Pancreas (tissue), 10 donors: ENCODE measurements around the gene SETD2. TPM values are rescaled to one million over a fixed set of nuclear protein-coding genes. Genes with fewer than 3 reads are reported as not detected.
"Not testable (repeated sequence)": the region's sequence is repeated elsewhere in the genome, so short reads cannot be mapped to it uniquely, and the experiment has no call there.

Experiments
- ATAC-seq, 4 donors: fragments of 200-7000 bp; cut with Tn5 transposase; one replicate each; pipeline versions ENCODE4 v1.8.0 to v1.9.1; 2020; ENCODE audit warnings: mild to moderate bottlenecking in 4 of 4, moderate library complexity in 4 of 4
- DNase-seq, 6 donors: peaks; one replicate each; pipeline ENCODE4 v3.0.0-alpha.2; 2020
- FAIRE-seq: peaks from 2 replicates; lab custom pipeline; 2012; peaks lifted over from hg19 to GRCh38; lab: Jason Lieb, UNC
- H3K27ac ChIP-seq, 4 donors: fragments of 200-600 bp; sonication (generic); 1 replicate in 3 of 4; 2 replicates in 1 of 4; pipeline versions ENCODE4 v1.5.0 to v1.8.0; 2020
- H3K27me3 ChIP-seq, 4 donors: fragments of 200-600 bp; one replicate each; pipeline ENCODE4 v1.8.0; 2021
- H3K36me3 ChIP-seq, 3 donors: fragments of 200-600 bp; sonication (generic) in 1 of 3; one replicate each; pipeline versions ENCODE4 v1.5.0 to v1.8.0; 2020 to 2021
- H3K4me1 ChIP-seq, 3 donors: fragments of 200-600 bp; one replicate each; pipeline ENCODE4 v1.8.0; 2021
- H3K4me3 ChIP-seq, 4 donors: fragments of 200-600 bp; sonication (generic) in 2 of 4; one replicate each; pipeline versions ENCODE4 v1.5.0 to v1.8.0; 2020 to 2021
- H3K9me3 ChIP-seq, 4 donors: fragments of 200-600 bp; one replicate each; pipeline ENCODE4 v1.8.0; 2021
- CTCF ChIP-seq, 4 donors: fragments of 200-600 bp; sonication (generic) in 3 of 4; IDR thresholded peaks; one replicate each; pipeline versions ENCODE4 v1.5.0 to v1.8.0; 2021; ENCODE audit warnings: antibody characterized with exemption in 4 of 4
- WGBS, 2 donors: extraction: QIAGEN DNeasy Blood & Tissue Kit; methylation state at CpG; one replicate each; pipeline ENCODE4 v1.1.7; 2013; 5-methylcytosine and 5-hydroxymethylcytosine counted together
- intact Hi-C, 3 donors: fragments of 100-400 bp; cut with DNase I; formaldehyde crosslinking; loops; one replicate each; pipeline versions ENCODE4 v1.11.1 to v1.14.2; 2022
- polyA plus RNA-seq, 2 donors: library from polyadenylated mRNA; stranded (reverse); fragments of 200-250 nt; gene quantifications; one replicate each; pipeline ENCODE4 v1.2.3, GENCODE V29; 2013
- total RNA-seq, 6 donors: library from RNA; stranded (reverse); fragmentation: NEBNext Ultra II Directional in 4 of 6; extraction: Animal tissue kit (Norgen Biotek cat#: 25700) in 4 of 6; gene quantifications; one replicate each; pipeline versions ENCODE4 v1.2.1 to v1.2.4, GENCODE V29; 2021 to 2023
- donor health status: healthy with polysubstance abuse.
- donor health status: DM: no; HTN: no; CAD: no; lungs with moderate emphysema.
- donor health status: DM: no; HTN: no; CAD: no.
- donor health status: control.
- donor health status: control.
- donor health status: Bipolar disorder and iron deficiency.
- donor health status: DM: yes; HTN: yes; CAD: no.
- donor health status: DM: no; HTN: no; CAD: no.
- donor health status: DM: no; HTN: no; CAD: no.
- donor health status: DM: yes; HTN: yes; CAD: no.

SETD2 gene
- total and polyA plus RNA-seq, 8 donors, result 9.6 to 35.3 (median 21.6) TPM

DNA sequence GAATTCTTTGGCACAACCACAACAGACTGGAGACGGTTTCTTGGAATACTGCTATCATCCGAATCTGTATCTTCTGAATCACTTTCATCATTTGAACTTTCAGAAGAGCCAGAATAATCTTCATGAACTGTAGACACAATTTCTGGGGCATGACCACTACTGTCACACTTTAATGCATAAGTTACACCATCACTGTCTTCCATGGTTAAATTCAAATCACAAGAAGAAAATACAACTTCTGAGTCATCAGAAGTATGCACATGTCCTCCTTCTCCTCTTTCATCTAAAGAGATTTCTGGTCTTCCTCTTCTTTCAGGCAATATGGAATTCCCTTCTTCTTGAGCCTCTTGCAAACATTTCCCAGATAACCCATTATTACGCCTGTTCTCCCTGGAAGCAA, 42.5 kb downstream of the SETD2 start:
- no peaks in the 10 kb centered on the region for H3K9me3 ChIP-seq
- H3K36me3 ChIP-seq, result peaks cover 0 to 17% (median 12%) of the 10 kb centered on the region in 3 donors
- no peak for FAIRE-seq
- no peak for TF ChIP-seq CTCF (IDR thresholded peaks at IDR 0.05)
- intact Hi-C loops, result no loop called here
- no peaks in the 10 kb centered on the region for H3K4me1 ChIP-seq
- H3K4me3 ChIP-seq, result no peak overlapping the region
- WGBS, 2 donors, result 90 to 92% methylated on average over 3 of the region's 3 CpGs
- no peak for DNase-seq
- no peaks in the 10 kb centered on the region for H3K27me3 ChIP-seq
- no peak overlapping the region for H3K27ac ChIP-seq
- no peak for ATAC-seq

DNA sequence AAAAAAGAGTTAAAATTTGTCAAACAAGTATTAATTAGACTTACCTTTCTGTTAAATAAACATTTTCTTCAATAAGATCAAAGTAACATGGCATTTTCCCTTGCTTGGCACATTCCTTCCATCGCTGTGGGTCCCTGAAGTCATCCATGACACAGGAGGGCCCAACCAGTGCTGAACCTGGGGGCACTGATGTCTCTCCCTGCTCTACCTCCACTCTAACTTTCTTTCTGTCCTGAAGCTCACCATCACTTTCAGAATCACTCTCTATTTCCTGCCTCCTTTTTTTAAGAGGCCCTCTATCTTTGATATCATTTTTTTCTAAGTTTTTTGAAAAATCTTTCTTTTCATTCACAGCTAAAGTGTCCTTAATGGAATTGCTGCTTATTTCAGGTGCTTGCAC, 43.8 kb downstream of the SETD2 start:
- FAIRE-seq, result no peak
- no peaks in the 10 kb centered on the region for H3K27me3 ChIP-seq
- intact Hi-C loops, result no loop called here
- no peaks in the 10 kb centered on the region for H3K9me3 ChIP-seq
- ATAC-seq, result no peak
- peaks cover 0 to 27% (median 12%) of the 10 kb centered on the region in 3 donors for H3K36me3 ChIP-seq
- H3K4me1 ChIP-seq, result no peaks in the 10 kb centered on the region
- no peak for TF ChIP-seq CTCF (IDR thresholded peaks at IDR 0.05)
- no peak overlapping the region for H3K4me3 ChIP-seq
- WGBS, 2 donors, result 71 to 91% methylated on average over 1 of the region's 1 CpG
- no peak for DNase-seq
- no peak overlapping the region for H3K27ac ChIP-seq

- H3K27ac ChIP-seq, intact Hi-C loops, H3K9me3 ChIP-seq, H3K27me3 ChIP-seq, FAIRE-seq, ATAC-seq, DNase-seq, H3K4me1 ChIP-seq, H3K4me3 ChIP-seq: not testable (repeated sequence)
- H3K36me3 ChIP-seq, result peaks cover 0 to 29% (median 12%) of the 10 kb centered on the region in 3 donors
- 90 to 91% methylated on average over 5 of the region's 5 CpGs for WGBS, 2 donors
Measured at GRCh38 chr3:47119387-47119786, 44.5 kb downstream of the SETD2 start.

GRCh38 chr3:47117807-47118364, 46.0 kb downstream of the SETD2 start:
- intact Hi-C loops, result no loop called here
- Histone ChIP-seq H3K36me3 (peaks cover 0 to 39% (median 13%) of the 10 kb centered on the region in 3 donors), H3K4me3 (no peak overlapping the region), H3K4me1 (no peaks in the 10 kb centered on the region), H3K9me3 (no peaks in the 10 kb centered on the region), H3K27ac (no peak overlapping the region), H3K27me3 (no peaks in the 10 kb centered on the region)
- no peak for DNase-seq
- 81 to 83% methylated on average over 3 of the region's 3 CpGs for WGBS, 2 donors
- no peak for TF ChIP-seq CTCF (IDR thresholded peaks at IDR 0.05)
- ATAC-seq, result no peak
- no peak for FAIRE-seq

DNA sequence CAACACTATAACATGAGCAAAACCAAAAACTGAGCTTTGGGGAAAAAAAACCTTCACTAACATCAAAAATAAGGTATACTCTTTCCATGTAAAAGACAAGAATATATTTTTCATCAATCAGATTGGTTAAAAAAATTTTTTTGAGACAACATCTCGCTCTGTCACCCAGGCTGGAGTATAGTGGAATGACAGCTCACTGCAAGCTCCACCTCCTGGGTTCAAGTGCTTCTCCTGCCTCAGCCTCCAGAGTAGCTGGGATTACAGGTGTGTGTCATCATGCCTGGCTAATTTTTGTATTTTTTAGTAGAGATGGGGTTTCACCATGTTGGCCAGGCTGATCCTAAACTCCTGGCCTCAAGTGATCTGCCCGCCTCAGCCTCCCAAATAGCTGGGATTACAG, 48.4 kb downstream of the SETD2 start:
- H3K4me3 ChIP-seq, result not testable (repeated sequence)
- WGBS, 2 donors, result 98% methylated on average over 2 of the region's 2 CpGs

DNA sequence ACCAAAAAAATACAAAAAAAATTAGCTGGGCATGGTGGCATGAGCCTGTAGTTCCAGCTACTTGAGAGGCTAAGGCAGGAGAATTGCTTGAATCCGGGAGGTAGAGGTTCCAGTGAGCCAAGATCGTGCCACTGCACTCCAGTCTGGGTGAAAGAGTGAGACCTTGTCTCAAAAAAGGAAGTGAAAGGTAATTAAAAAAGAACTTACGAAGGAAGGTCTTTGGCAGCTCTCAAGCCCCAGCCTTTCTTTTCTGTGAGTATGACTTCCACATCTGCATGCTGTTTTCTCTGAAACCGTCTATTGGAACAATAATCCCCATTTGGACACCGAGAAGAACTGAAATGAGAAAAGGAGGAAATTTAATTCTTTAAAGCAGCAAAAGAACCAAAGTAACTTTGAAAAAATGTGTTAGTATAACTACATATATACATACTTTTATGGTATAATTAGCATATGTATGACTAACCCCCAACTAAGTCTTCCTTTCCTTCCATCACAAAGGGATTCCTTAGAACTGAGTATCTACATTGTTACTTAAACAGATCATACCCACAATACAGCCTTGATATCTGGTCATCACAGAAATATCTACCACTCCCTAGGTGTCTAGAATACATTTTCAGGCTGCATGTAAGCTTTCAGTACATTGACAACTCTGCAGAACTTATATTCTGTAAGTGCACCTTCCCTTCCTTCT, 50.1 kb downstream of the SETD2 start:
- ATAC-seq, result no peak
- 93% methylated on average over 5 of the region's 5 CpGs for WGBS, 2 donors
- intact Hi-C loops, result no loop called here
- peaks cover 0 to 35% (median 5%) of the 10 kb centered on the region in 3 donors for H3K36me3 ChIP-seq
- no peak for TF ChIP-seq CTCF (IDR thresholded peaks at IDR 0.05)
- no peaks in the 10 kb centered on the region for H3K9me3 ChIP-seq
- H3K4me1 ChIP-seq, result no peaks in the 10 kb centered on the region
- no peak overlapping the region for H3K27ac ChIP-seq
- no peaks in the 10 kb centered on the region for H3K27me3 ChIP-seq
- no peak overlapping the region for H3K4me3 ChIP-seq
- DNase-seq, result no peak
- no peak for FAIRE-seq

More for the DNA sequence above, 48.4 kb downstream of the SETD2 start:
- ATAC-seq, H3K27me3 ChIP-seq, H3K27ac ChIP-seq, DNase-seq, H3K4me1 ChIP-seq, H3K9me3 ChIP-seq, intact Hi-C loops, FAIRE-seq: not testable (repeated sequence)
- H3K36me3 ChIP-seq, result peaks cover 0 to 35% (median 5%) of the 10 kb centered on the region in 3 donors
